Measurements from ENCODE around the gene SLC9A5.

Gene SLC9A5

DNA sequence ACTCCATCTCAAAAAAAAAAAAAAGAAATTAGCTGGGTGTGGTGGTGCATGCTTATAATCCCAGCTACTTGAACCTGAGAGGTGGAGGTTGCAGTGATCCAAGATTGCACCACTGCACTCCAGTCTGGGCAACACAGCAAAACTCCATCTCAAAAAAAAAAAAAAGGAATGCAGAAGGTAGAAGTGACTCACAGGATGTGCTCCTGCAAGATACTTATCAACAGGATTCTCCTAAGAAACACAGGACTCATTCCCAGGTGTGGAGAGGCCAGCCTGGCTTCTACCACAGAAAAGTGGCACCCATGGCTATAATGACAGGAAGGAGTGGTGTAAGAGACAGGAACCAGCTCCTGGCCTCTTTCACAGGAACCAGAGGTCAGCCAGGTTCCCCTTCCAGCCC, 36.0 kb upstream of the SLC9A5 start:
- DNase-seq (ENCODE audit: low read depth in 1 of 2, low spot score in 1 of 2), result no peak
- Histone ChIP-seq H3K4me3 (replicated peaks; ENCODE audit: insufficient read depth, low read length) (no peak overlapping the region), H3K27ac (replicated peaks) (no peak overlapping the region), H3K27me3 (ENCODE audit: insufficient read depth, poor library complexity, severe bottlenecking) (no peaks in the 10 kb centered on the region)
- TF ChIP-seq POLR2AphosphoS5 (IDR thresholded peaks at IDR 0.05; ENCODE audit: low read depth) (no peak), GABPA (IDR thresholded peaks at IDR 0.05; ENCODE audit: low read depth) (no peak), CTCF (IDR thresholded peaks at IDR 0.05; ENCODE audit: insufficient read depth, low read length) (no peak), SPI1 (IDR thresholded peaks at IDR 0.05; ENCODE audit: borderline replicate concordance, low read depth) (no peak), REST (IDR thresholded peaks at IDR 0.05; ENCODE audit: insufficient replicate concordance, low read depth) (no peak)

GRCh38 chr16:67213197-67214019, 35.4 kb upstream of the SLC9A5 start:
- TF ChIP-seq POLR2AphosphoS5 (IDR thresholded peaks at IDR 0.05; ENCODE audit: low read depth) (no peak), GABPA (IDR thresholded peaks at IDR 0.05; ENCODE audit: low read depth) (no peak), REST (IDR thresholded peaks at IDR 0.05; ENCODE audit: insufficient replicate concordance, low read depth) (no peak)
- no peak for DNase-seq (ENCODE audit: low read depth in 1 of 2, low spot score in 1 of 2)
- H3K4me3 ChIP-seq (replicated peaks; ENCODE audit: insufficient read depth, low read length), result no peak overlapping the region
- no peak overlapping the region for H3K27ac ChIP-seq (replicated peaks)
- no peaks in the 10 kb centered on the region for H3K27me3 ChIP-seq (ENCODE audit: insufficient read depth, poor library complexity, severe bottlenecking)

DNA sequence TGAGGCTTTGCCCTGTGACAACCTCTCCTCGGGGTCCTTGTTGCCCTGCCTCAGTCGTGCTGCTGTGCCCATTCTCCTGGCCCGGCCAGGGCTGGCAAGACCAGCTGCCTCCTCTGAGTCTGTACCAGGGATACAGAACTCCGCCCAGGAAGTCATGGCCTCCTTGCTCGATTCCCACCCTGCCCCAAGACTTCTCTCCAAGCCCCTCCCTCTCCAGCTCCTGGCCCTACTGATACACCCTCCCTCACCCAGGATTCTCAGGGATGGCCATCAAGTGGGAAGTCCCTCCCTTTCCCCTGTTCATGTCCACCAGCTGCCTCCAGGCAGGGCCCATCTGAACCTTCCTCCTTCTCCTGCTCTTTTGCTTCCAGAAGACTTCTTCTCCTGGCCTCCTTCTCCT, 33.1 kb upstream of the SLC9A5 start:
- no peak for TF ChIP-seq SPI1 (IDR thresholded peaks at IDR 0.05; ENCODE audit: borderline replicate concordance, low read depth)
- TF ChIP-seq GABPA (IDR thresholded peaks at IDR 0.05; ENCODE audit: low read depth), result no peak
- TF ChIP-seq REST (IDR thresholded peaks at IDR 0.05; ENCODE audit: insufficient replicate concordance, low read depth), result no peak
- no peak for TF ChIP-seq POLR2AphosphoS5 (IDR thresholded peaks at IDR 0.05; ENCODE audit: low read depth)
- TF ChIP-seq CTCF (IDR thresholded peaks at IDR 0.05; ENCODE audit: insufficient read depth, low read length), result no peak
- Histone ChIP-seq H3K27me3 (ENCODE audit: insufficient read depth, poor library complexity, severe bottlenecking) (no peaks in the 10 kb centered on the region), H3K27ac (replicated peaks) (no peak overlapping the region), H3K4me3 (replicated peaks; ENCODE audit: insufficient read depth, low read length) (no peak overlapping the region)
- no peak for DNase-seq (ENCODE audit: low read depth in 1 of 2, low spot score in 1 of 2)

All from HL-60 (cell line).